HEK293 (cell line): ENCODE data around the gene ATP5F1D.

Experiments used
- CTCF ChIA-PET: fragments of 350-600 bp; formaldehyde crosslinking; extraction: SDS; loops from one replicate; lab custom pipeline; 2021; ENCODE audit warnings: antibody characterized with exemption; lab: Yijun Ruan, JAX
- POLR2A ChIA-PET: fragments of 300-600 bp; formaldehyde crosslinking; extraction: SDS; loops from one replicate; lab custom pipeline; 2020; ENCODE audit warnings: antibody characterized with exemption, inconsistent platforms; lab: Yijun Ruan, JAX
- H3K27ac ChIP-seq: fragments of 200-500 bp; sonication (Bioruptor generic); 2 replicates; pipeline ENCODE4 v1.5.1; 2014; ENCODE audit warnings: low read depth, low read length, control low read depth, inconsistent platforms; ENCODE audit errors: extremely low read depth
- H3K36me3 ChIP-seq, 2 experiments: fragments of 200-500 bp in 1 of 2; sonication (Bioruptor generic) in 1 of 2; 1 replicate in 1 of 2; 2 replicates in 1 of 2; pipeline ENCODE4 v1.5.1; 2014 to 2017; ENCODE audit warnings: inconsistent platforms in 2 of 2, low read length in 2 of 2; ENCODE audit not compliant: control insufficient read depth in 2 of 2, insufficient read depth in 1 of 2
- H3K4me1 ChIP-seq: fragments of 200-500 bp; sonication (Bioruptor generic); 2 replicates; pipeline ENCODE4 v1.5.1; 2014; ENCODE audit warnings: mild to moderate bottlenecking, low read length, inconsistent platforms; ENCODE audit not compliant: control insufficient read depth, insufficient read depth
- H3K4me3 ChIP-seq: 2 replicates; pipeline ENCODE4 v1.5.1; 2011; ENCODE audit warnings: low read depth, mild to moderate bottlenecking, control low read depth, low read length, moderate library complexity
- H3K9me3 ChIP-seq: fragments of 200-500 bp; sonication (Bioruptor generic); 2 replicates; pipeline ENCODE4 v1.5.1; 2014; ENCODE audit warnings: low read depth, low read length, inconsistent platforms; ENCODE audit not compliant: control insufficient read depth, insufficient read depth
- GLIS1 ChIP-seq: fragments of 450-650 bp; formaldehyde crosslinking; IDR thresholded peaks from 2 replicates; pipeline ENCODE4 v1.5.1; 2016; ENCODE audit warnings: missing biosample characterization, missing genetic modification characterization
- GLIS2 ChIP-seq: fragments of 450-650 bp; formaldehyde crosslinking; IDR thresholded peaks from 2 replicates; pipeline ENCODE4 v1.5.1; 2016; ENCODE audit warnings: missing biosample characterization, missing genetic modification characterization
- KLF1 ChIP-seq: fragments of 450-650 bp; formaldehyde crosslinking; IDR thresholded peaks from 2 replicates; pipeline ENCODE4 v1.5.1; 2016; ENCODE audit warnings: missing biosample characterization, missing genetic modification characterization
- KLF8 ChIP-seq: fragments of 450-650 bp; formaldehyde crosslinking; IDR thresholded peaks from 2 replicates; pipeline ENCODE4 v1.5.1; 2016; ENCODE audit warnings: missing biosample characterization, missing genetic modification characterization
- ZNF214 ChIP-seq: fragments of 450-650 bp; formaldehyde crosslinking; IDR thresholded peaks from 2 replicates; pipeline ENCODE4 v1.5.1; 2017; ENCODE audit warnings: missing biosample characterization, mild to moderate bottlenecking, missing genetic modification characterization, borderline replicate concordance
- ZNF391 ChIP-seq: fragments of 450-650 bp; formaldehyde crosslinking; IDR thresholded peaks from 2 replicates; pipeline ENCODE4 v1.5.1; 2016; ENCODE audit warnings: low read depth, missing biosample characterization, missing genetic modification characterization, borderline replicate concordance
- ZNF654 ChIP-seq: fragments of 450-650 bp; formaldehyde crosslinking; IDR thresholded peaks from 2 replicates; pipeline ENCODE4 v1.5.1; 2016; ENCODE audit warnings: low read depth, missing biosample characterization, missing genetic modification characterization
- ZNF701 ChIP-seq: fragments of 450-650 bp; formaldehyde crosslinking; IDR thresholded peaks from 2 replicates; pipeline ENCODE4 v1.5.1; 2016; ENCODE audit warnings: missing biosample characterization, missing genetic modification characterization
- TF ChIP-seq, protein P1 (sequence below): fragments of 450-650 bp; formaldehyde crosslinking; IDR thresholded peaks from 2 replicates; pipeline ENCODE4 v1.5.1; 2017; ENCODE audit warnings: missing biosample characterization, missing genetic modification characterization
- TF ChIP-seq, protein P2 (sequence below): fragments of 450-650 bp; formaldehyde crosslinking; IDR thresholded peaks from 2 replicates; pipeline ENCODE4 v1.5.1; 2016; ENCODE audit warnings: missing biosample characterization, missing genetic modification characterization
- TF ChIP-seq, protein P3 (sequence below): fragments of 450-650 bp; formaldehyde crosslinking; IDR thresholded peaks from 2 replicates; pipeline ENCODE4 v1.5.1; 2016; ENCODE audit warnings: missing biosample characterization, missing genetic modification characterization

Gene ATP5F1D

GRCh38 chr19:1276628-1277022, 35.1 kb downstream of the ATP5F1D start:
- no peak overlapping the region for H3K4me3 ChIP-seq
- peak; percentile 96 for TF ChIP-seq GLIS1 (tag by site-specific recombination)
- no peak for TF ChIP-seq ZNF391
- TF ChIP-seq, all 188 proteins: peak for 1
- H3K9me3 ChIP-seq = no peaks in the 10 kb centered on the region
- ChIA-PET POLR2A (interaction anchor here (0.6 to 1.6 kb wide), 2 partner anchors 7 to 238 kb away, joined by 3 to 12 read pairs; partner anchors contain the start of gene CIRBP), CTCF (no interaction called here)
- H3K36me3 ChIP-seq = peaks cover 0 to 71% of the 10 kb centered on the region in 2 experiments; a peak in 1 of 3 replicates
- H3K4me1 ChIP-seq = peaks cover 8% of the 10 kb centered on the region
- H3K27ac ChIP-seq = peak overlapping the region; percentile 98; the same call in 1 of the 2 replicates

GRCh38 chr19:1277061-1277460, 35.5 kb downstream of the ATP5F1D start:
- no peak for TF ChIP-seq ZNF701 (tag by site-specific recombination)
- TF ChIP-seq ZNF214 (tag by site-specific recombination) = no peak
- TF ChIP-seq, protein P1, sequence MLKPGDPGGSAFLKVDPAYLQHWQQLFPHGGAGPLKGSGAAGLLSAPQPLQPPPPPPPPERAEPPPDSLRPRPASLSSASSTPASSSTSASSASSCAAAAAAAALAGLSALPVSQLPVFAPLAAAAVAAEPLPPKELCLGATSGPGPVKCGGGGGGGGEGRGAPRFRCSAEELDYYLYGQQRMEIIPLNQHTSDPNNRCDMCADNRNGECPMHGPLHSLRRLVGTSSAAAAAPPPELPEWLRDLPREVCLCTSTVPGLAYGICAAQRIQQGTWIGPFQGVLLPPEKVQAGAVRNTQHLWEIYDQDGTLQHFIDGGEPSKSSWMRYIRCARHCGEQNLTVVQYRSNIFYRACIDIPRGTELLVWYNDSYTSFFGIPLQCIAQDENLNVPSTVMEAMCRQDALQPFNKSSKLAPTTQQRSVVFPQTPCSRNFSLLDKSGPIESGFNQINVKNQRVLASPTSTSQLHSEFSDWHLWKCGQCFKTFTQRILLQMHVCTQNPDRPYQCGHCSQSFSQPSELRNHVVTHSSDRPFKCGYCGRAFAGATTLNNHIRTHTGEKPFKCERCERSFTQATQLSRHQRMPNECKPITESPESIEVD (tag by site-specific recombination) = no peak
- TF ChIP-seq, protein P2, sequence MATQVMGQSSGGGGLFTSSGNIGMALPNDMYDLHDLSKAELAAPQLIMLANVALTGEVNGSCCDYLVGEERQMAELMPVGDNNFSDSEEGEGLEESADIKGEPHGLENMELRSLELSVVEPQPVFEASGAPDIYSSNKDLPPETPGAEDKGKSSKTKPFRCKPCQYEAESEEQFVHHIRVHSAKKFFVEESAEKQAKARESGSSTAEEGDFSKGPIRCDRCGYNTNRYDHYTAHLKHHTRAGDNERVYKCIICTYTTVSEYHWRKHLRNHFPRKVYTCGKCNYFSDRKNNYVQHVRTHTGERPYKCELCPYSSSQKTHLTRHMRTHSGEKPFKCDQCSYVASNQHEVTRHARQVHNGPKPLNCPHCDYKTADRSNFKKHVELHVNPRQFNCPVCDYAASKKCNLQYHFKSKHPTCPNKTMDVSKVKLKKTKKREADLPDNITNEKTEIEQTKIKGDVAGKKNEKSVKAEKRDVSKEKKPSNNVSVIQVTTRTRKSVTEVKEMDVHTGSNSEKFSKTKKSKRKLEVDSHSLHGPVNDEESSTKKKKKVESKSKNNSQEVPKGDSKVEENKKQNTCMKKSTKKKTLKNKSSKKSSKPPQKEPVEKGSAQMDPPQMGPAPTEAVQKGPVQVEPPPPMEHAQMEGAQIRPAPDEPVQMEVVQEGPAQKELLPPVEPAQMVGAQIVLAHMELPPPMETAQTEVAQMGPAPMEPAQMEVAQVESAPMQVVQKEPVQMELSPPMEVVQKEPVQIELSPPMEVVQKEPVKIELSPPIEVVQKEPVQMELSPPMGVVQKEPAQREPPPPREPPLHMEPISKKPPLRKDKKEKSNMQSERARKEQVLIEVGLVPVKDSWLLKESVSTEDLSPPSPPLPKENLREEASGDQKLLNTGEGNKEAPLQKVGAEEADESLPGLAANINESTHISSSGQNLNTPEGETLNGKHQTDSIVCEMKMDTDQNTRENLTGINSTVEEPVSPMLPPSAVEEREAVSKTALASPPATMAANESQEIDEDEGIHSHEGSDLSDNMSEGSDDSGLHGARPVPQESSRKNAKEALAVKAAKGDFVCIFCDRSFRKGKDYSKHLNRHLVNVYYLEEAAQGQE (tag by site-specific recombination) = peak; percentile 88
- no peak overlapping the region for H3K4me3 ChIP-seq
- H3K27ac ChIP-seq = no peak overlapping the region
- CTCF ChIA-PET = interaction anchor here (0.6 to 4.4 kb wide), 5 partner anchors 25 to 232 kb away, joined by 3 to 28 read pairs (median 4); no protein-coding TSS in a partner anchor
- H3K36me3 ChIP-seq = peaks cover 0 to 67% of the 10 kb centered on the region in 2 experiments; a peak in 1 of 3 replicates
- peaks cover 8% of the 10 kb centered on the region for H3K4me1 ChIP-seq
- H3K9me3 ChIP-seq = no peaks in the 10 kb centered on the region
- POLR2A ChIA-PET = interaction anchor here (0.7 to 1.6 kb wide), 3 partner anchors 8 to 75 kb away, joined by 4 to 12 read pairs (median 5); partner anchors contain the start of gene CIRBP

GRCh38 chr19:1278074-1278473, 36.5 kb downstream of the ATP5F1D start:
- H3K27ac ChIP-seq = no peak overlapping the region
- TF ChIP-seq KLF8 (0 out of 2 replicates have a peak, but pooled peaks have one; percentile 15), GLIS2 (peak; percentile 52), KLF1 (tag by site-specific recombination) (peak; percentile 94), ZNF654 (tag by site-specific recombination) (no peak)
- TF ChIP-seq, protein P3, sequence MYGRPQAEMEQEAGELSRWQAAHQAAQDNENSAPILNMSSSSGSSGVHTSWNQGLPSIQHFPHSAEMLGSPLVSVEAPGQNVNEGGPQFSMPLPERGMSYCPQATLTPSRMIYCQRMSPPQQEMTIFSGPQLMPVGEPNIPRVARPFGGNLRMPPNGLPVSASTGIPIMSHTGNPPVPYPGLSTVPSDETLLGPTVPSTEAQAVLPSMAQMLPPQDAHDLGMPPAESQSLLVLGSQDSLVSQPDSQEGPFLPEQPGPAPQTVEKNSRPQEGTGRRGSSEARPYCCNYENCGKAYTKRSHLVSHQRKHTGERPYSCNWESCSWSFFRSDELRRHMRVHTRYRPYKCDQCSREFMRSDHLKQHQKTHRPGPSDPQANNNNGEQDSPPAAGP (tag by site-specific recombination) = peak; percentile 86
- no peak overlapping the region for H3K4me3 ChIP-seq
- ChIA-PET POLR2A (interaction anchor here (0.6 to 2.8 kb wide), 6 partner anchors 9 to 111 kb away, joined by 3 to 26 read pairs (median 5); partner anchors contain the start of gene CIRBP), CTCF (interaction anchor here (0.6 to 4.4 kb wide), 6 partner anchors 34 to 231 kb away, joined by 3 to 28 read pairs (median 4); partner anchors contain the start of gene ATP5F1D)
- H3K9me3 ChIP-seq = no peaks in the 10 kb centered on the region
- peaks cover 8% of the 10 kb centered on the region for H3K4me1 ChIP-seq
- peaks cover 0 to 57% of the 10 kb centered on the region in 2 experiments; a peak in 1 of 3 replicates for H3K36me3 ChIP-seq
